Ishikawa (cell line): Measurements from ENCODE around the gene CRIP3.

Experiments
- CREB1 ChIP-seq: IDR thresholded peaks from 2 replicates; pipeline ENCODE4 v1.6.1; 2012; ENCODE audit warnings: low read depth
- TAF1 ChIP-seq: IDR thresholded peaks from 2 replicates; pipeline ENCODE4 v1.6.1; 2012; ENCODE audit warnings: low read depth, mild to moderate bottlenecking
- YY1 ChIP-seq: IDR thresholded peaks from 2 replicates; pipeline ENCODE4 v1.6.1; 2012; ENCODE audit warnings: low read depth

DNA sequence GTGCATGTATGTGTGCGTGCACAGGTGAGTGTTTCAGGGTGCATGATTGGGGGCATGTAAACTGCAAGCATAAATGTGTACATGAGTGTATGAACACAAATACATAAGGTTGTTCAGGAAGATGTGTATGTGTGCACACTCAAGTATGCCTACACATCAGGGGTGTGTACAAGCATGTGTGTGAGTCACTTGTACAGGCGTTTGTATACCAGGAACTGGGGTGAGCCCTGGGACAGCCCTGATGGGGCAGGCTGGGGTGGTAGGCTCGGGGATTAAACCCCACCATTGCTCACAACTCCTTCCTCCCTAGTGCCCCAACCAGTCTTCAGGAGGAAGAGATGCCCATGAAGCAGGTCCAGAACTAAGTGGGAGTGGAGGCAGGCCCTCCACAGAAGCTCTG is 4.3 kb downstream of the CRIP3 start:
- TF ChIP-seq CREB1 (no peak), TAF1 (no peak), YY1 (no peak)
